Ascending aorta (tissue), 2 donors: Measurements from ENCODE around the gene SLC25A13. TPM values are rescaled to one million over a fixed set of nuclear protein-coding genes. Genes with fewer than 3 reads are reported as not detected.

Source experiments
- DNase-seq, 2 donors: peaks; one replicate each; pipeline ENCODE4 v3.0.0-alpha.2; 2019; ENCODE audit warnings: low spot score in 2 of 2
- H3K27ac ChIP-seq, 2 donors: fragments of 200-600 bp; sonication (generic); one replicate each; pipeline ENCODE4 v1.5.1; 2016 to 2017; ENCODE audit warnings: mild to moderate bottlenecking in 1 of 2
- H3K27me3 ChIP-seq: fragments of 200-600 bp; sonication (generic); one replicate; pipeline ENCODE4 v1.5.1; 2017
- H3K36me3 ChIP-seq, 2 donors: fragments of 200-600 bp; sonication (generic); one replicate each; pipeline ENCODE4 v1.5.1; 2016
- H3K4me1 ChIP-seq, 2 donors: fragments of 200-600 bp; sonication (generic); one replicate each; pipeline ENCODE4 v1.5.1; 2016 to 2017; ENCODE audit warnings: mild to moderate bottlenecking in 1 of 2
- H3K4me3 ChIP-seq, 2 donors: fragments of 200-600 bp; sonication (generic); one replicate each; pipeline ENCODE4 v1.5.1; 2016 to 2017; ENCODE audit warnings: mild to moderate bottlenecking in 1 of 2
- H3K9me3 ChIP-seq, 2 donors: fragments of 200-600 bp; sonication (generic); one replicate each; pipeline ENCODE4 v1.5.1; 2016
- intact Hi-C: fragments of 100-400 bp; cut with DNase I; formaldehyde crosslinking; loops from one replicate; pipeline ENCODE4 v1.15.1; 2023
- total RNA-seq: library from RNA; depleted of rRNA; stranded (reverse); fragments of >200 nt; gene quantifications from one replicate; pipeline ENCODE4 v1.1.0, GENCODE V29; 2016
- TF ChIP-seq, protein P1 (sequence below), 3 experiments: fragments of 200-600 bp in 2 of 3; fragments of 450-650 bp in 1 of 3; sonication (generic) in 2 of 3; IDR thresholded peaks; one replicate each; pipeline ENCODE4 v1.5.1; 2016 to 2019; ENCODE audit warnings: antibody characterized with exemption in 3 of 3, mild to moderate bottlenecking in 1 of 3, moderate library complexity in 1 of 3

Gene SLC25A13
- total RNA-seq, 1 donor from 2014 or later: 5.6 TPM

DNA sequence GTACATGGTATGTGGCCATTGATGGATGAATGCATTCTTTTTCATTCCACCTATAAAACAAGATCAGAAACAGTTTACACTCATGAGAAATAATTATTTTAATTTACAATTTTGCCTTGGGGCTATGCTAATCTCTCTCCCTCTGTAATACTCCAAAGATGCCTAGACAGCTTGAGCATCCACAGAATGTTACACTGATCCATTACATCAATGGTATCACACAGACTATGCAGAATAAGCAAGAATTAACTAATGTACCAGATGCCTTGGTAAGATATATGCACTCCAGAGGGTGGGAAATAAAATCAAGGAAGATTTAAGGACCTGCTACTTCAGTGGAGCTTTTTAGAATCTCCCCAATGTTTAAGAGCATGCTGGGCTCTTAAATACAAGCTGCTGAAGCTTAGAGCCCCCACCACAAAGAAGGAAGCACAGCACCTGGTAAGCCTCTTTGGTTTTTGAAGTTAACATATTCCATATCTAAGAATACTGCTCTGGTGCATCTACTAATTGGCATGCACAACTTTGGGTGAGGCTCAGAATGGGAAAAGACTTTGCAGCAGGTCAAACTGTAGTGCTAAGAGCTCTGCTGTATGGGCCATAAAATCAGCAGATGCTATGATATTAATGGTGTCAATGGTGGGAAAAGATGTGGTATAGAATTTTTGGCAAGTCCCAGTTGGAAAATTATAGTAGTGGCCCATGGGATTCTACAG lies 219.6 kb downstream of the SLC25A13 start:
- no peaks in the 10 kb centered on the region for H3K9me3 ChIP-seq
- TF ChIP-seq, protein P1, sequence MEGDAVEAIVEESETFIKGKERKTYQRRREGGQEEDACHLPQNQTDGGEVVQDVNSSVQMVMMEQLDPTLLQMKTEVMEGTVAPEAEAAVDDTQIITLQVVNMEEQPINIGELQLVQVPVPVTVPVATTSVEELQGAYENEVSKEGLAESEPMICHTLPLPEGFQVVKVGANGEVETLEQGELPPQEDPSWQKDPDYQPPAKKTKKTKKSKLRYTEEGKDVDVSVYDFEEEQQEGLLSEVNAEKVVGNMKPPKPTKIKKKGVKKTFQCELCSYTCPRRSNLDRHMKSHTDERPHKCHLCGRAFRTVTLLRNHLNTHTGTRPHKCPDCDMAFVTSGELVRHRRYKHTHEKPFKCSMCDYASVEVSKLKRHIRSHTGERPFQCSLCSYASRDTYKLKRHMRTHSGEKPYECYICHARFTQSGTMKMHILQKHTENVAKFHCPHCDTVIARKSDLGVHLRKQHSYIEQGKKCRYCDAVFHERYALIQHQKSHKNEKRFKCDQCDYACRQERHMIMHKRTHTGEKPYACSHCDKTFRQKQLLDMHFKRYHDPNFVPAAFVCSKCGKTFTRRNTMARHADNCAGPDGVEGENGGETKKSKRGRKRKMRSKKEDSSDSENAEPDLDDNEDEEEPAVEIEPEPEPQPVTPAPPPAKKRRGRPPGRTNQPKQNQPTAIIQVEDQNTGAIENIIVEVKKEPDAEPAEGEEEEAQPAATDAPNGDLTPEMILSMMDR (IDR thresholded peaks at IDR 0.05): no peak
- H3K4me1 ChIP-seq: no peaks in the 10 kb centered on the region
- H3K4me3 ChIP-seq: no peak overlapping the region
- H3K36me3 ChIP-seq: no peaks in the 10 kb centered on the region
- no peaks in the 10 kb centered on the region for H3K27me3 ChIP-seq
- no peak for DNase-seq
- no peak overlapping the region for H3K27ac ChIP-seq
- intact Hi-C loops: no loop called here

DNA sequence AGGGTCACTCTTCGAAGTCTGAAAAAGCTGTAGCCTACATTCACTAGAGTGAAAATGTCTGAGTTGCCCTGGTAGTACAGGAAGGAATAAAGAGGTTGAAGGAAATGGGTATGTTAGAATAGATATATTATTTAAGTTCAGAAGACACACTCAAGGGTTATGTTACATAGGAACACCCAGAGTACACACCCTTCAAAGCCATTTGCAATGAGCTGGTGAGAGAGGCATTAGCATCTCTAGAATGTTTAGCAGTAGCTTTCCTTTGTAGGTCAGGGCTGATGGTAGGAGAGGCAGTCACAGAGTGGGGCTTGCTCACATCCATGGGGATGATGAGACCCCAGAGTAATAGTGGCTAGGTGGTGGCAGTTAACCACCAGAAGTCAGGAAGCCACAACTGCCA lies 221.2 kb downstream of the SLC25A13 start:
- no peak overlapping the region for H3K27ac ChIP-seq
- no peaks in the 10 kb centered on the region for H3K27me3 ChIP-seq
- intact Hi-C loops: no loop called here

DNA sequence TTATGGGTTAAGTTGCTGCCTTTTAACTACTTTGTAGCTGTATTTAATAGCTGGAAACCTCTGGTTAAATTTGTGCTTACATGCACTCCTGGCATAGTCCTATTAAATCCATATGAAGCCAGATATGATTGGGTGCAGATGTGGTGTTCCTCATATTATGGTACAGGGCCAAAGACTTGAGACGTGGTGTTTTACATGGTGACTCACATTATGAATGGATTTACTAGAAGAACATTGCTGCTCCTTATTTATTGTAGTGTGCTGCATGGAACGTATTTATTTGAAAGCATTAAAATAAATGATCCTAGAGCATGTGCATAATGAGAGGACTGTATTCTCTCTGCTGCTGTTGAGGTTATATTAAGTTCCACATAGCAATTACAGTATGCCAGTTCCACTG lies 224.1 kb downstream of the SLC25A13 start:
- Histone ChIP-seq H3K36me3 (no peaks in the 10 kb centered on the region), H3K9me3 (no peaks in the 10 kb centered on the region), H3K4me1 (no peaks in the 10 kb centered on the region), H3K27me3 (no peaks in the 10 kb centered on the region), H3K4me3 (no peak overlapping the region), H3K27ac (no peak overlapping the region)
- DNase-seq: no peak
- TF ChIP-seq, protein P1 (IDR thresholded peaks at IDR 0.05): no peak
- intact Hi-C loops: no loop called here

More for the DNA sequence above, 221.2 kb downstream of the SLC25A13 start:
- H3K9me3 ChIP-seq: no peaks in the 10 kb centered on the region
- no peaks in the 10 kb centered on the region for H3K4me1 ChIP-seq
- no peak overlapping the region for H3K4me3 ChIP-seq
- no peaks in the 10 kb centered on the region for H3K36me3 ChIP-seq
- TF ChIP-seq, protein P1 (IDR thresholded peaks at IDR 0.05): no peak
- no peak for DNase-seq

DNA sequence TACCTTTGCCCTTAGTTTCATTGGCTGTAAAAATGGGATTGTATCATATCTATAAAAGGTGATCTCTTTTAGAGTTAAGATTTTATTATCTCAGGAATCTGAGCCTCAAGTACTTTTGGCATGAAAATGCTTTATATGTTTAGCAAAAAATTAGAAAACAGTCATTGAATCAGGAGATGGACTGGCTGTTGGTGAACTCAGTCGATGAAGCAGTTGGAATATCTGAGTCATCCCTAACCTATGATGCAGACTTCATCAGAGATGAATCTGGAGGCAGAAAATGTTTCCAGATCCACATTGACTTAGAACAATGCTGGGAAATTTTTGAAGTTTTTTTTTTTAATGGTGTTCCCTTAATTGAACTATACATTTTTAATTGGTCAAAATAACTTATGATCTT lies 228.5 kb downstream of the SLC25A13 start:
- Histone ChIP-seq H3K9me3 (no peaks in the 10 kb centered on the region), H3K4me1 (no peaks in the 10 kb centered on the region), H3K27me3 (no peaks in the 10 kb centered on the region), H3K27ac (no peak overlapping the region), H3K4me3 (no peak overlapping the region), H3K36me3 (no peaks in the 10 kb centered on the region)
- no peak for DNase-seq
- intact Hi-C loops: no loop called here
- TF ChIP-seq, protein P1 (IDR thresholded peaks at IDR 0.05): no peak

DNA sequence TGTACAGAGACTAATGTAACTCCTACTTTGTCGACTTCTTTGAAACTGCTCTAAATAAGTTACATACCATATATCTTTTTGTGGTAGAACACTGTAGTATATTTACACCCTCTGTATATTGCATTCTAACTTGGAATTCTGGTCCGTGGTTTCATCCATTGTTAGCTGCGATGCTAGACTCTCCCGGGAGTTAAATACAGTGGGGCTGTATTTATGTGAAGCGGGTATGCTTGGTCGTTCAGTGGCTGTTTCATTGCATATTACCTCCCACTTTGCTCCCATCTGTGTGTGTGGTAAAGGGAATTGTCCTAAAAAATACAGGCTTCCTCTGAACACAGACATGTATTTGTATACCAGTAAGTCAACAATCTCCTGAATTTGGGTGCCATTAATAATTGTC lies 231.1 kb downstream of the SLC25A13 start:
- Histone ChIP-seq H3K9me3 (no peaks in the 10 kb centered on the region), H3K4me1 (no peaks in the 10 kb centered on the region), H3K4me3 (no peak overlapping the region), H3K27me3 (no peaks in the 10 kb centered on the region), H3K27ac (no peak overlapping the region), H3K36me3 (no peaks in the 10 kb centered on the region)
- TF ChIP-seq, protein P1 (IDR thresholded peaks at IDR 0.05): no peak
- intact Hi-C loops: no loop called here
- no peak for DNase-seq
